Tibial nerve (tissue), 4 donors: ENCODE results near the gene GPATCH2. TPM values are rescaled to one million over a fixed set of nuclear protein-coding genes. Genes with fewer than 3 reads are reported as not detected.

Experiments used
- DNase-seq, 2 donors: peaks; one replicate each; pipeline ENCODE4 v3.0.0-alpha.2; 2019; ENCODE audit warnings: low spot score in 2 of 2
- H3K27ac ChIP-seq, 4 donors: fragments of 200-600 bp; sonication (generic) in 3 of 4; one replicate each; pipeline ENCODE4 v1.5.1; 2017 to 2019; ENCODE audit warnings: mild to moderate bottlenecking in 1 of 4
- H3K27me3 ChIP-seq, 2 donors: fragments of 200-600 bp; sonication (generic) in 1 of 2; one replicate each; pipeline versions ENCODE4 v1.5.1 to v1.6.0; 2017 to 2019
- H3K36me3 ChIP-seq, 3 donors: fragments of 200-600 bp; sonication (generic); one replicate each; pipeline ENCODE4 v1.5.1; 2018 to 2019
- H3K4me1 ChIP-seq, 4 donors: fragments of 200-600 bp; sonication (generic) in 3 of 4; one replicate each; pipeline ENCODE4 v1.5.1; 2017 to 2019
- H3K4me3 ChIP-seq, 4 donors: fragments of 200-600 bp; sonication (generic) in 3 of 4; one replicate each; pipeline ENCODE4 v1.5.1; 2017 to 2019; ENCODE audit warnings: mild to moderate bottlenecking in 1 of 4, moderate library complexity in 1 of 4
- H3K9me3 ChIP-seq, 4 donors: fragments of 200-600 bp; sonication (generic) in 3 of 4; one replicate each; pipeline ENCODE4 v1.5.1; 2017 to 2019
- EP300 ChIP-seq, 2 donors: sonication (generic); formaldehyde crosslinking; IDR thresholded peaks; one replicate each; pipeline ENCODE4 v1.6.1; 2017; ENCODE audit warnings: antibody characterized with exemption in 2 of 2, mild to moderate bottlenecking in 1 of 2
- POLR2A ChIP-seq, 2 donors: fragments of 450-650 bp; IDR thresholded peaks; one replicate each; pipeline ENCODE4 v1.6.1; 2017; ENCODE audit warnings: antibody characterized with exemption in 2 of 2, mild to moderate bottlenecking in 2 of 2, moderate library complexity in 2 of 2
- WGBS, 2 donors: methylation state at CpG; one replicate each; pipeline ENCODE4 v1.1.5; 2018; 5-methylcytosine and 5-hydroxymethylcytosine counted together
- total RNA-seq, 4 donors: library from RNA; depleted of rRNA; stranded (reverse); fragments of >200 nt; gene quantifications; one replicate each; pipeline ENCODE4 v1.1.0, GENCODE V29; 2016
- TF ChIP-seq, protein P1 (sequence below), 5 experiments: fragments of 200-600 bp in 3 of 5; fragments of 450-650 bp in 2 of 5; sonication (generic) in 3 of 5; IDR thresholded peaks; one replicate each; pipeline ENCODE4 v1.5.1; 2016 to 2019; ENCODE audit warnings: antibody characterized with exemption in 5 of 5, mild to moderate bottlenecking in 3 of 5, moderate library complexity in 2 of 5

Gene GPATCH2
- total RNA-seq, 4 donors from 2014 or later = 12.5 to 21.0 (median 18.9) TPM

DNA sequence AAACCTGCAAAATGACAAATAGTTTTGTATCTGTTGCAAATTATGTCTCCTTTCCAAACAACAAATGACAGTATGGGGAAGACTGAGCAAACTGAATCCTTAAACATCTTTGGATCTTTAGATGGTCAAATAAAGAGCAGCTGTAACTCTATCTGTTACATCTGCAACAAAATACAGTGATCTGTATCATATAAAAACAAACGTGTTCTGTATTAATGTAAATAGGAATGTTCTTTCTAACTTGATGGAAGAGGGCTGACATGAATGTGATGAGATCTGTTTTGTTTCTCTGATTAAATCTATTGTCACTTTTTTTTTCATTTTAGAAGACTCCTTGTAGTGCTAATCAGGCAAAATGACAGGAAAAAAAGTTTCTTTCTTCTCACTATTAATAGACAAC lies 159.5 kb downstream of the GPATCH2 start:
- H3K27me3 ChIP-seq = no peaks in the 10 kb centered on the region
- TF ChIP-seq POLR2A (IDR thresholded peaks at IDR 0.05) = no peak
- TF ChIP-seq, protein P1, sequence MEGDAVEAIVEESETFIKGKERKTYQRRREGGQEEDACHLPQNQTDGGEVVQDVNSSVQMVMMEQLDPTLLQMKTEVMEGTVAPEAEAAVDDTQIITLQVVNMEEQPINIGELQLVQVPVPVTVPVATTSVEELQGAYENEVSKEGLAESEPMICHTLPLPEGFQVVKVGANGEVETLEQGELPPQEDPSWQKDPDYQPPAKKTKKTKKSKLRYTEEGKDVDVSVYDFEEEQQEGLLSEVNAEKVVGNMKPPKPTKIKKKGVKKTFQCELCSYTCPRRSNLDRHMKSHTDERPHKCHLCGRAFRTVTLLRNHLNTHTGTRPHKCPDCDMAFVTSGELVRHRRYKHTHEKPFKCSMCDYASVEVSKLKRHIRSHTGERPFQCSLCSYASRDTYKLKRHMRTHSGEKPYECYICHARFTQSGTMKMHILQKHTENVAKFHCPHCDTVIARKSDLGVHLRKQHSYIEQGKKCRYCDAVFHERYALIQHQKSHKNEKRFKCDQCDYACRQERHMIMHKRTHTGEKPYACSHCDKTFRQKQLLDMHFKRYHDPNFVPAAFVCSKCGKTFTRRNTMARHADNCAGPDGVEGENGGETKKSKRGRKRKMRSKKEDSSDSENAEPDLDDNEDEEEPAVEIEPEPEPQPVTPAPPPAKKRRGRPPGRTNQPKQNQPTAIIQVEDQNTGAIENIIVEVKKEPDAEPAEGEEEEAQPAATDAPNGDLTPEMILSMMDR (IDR thresholded peaks at IDR 0.05) = no peak
- TF ChIP-seq EP300 (IDR thresholded peaks at IDR 0.05) = no peak
- H3K9me3 ChIP-seq = peaks cover 0 to 3% (median 0%) of the 10 kb centered on the region in 4 donors
- DNase-seq = no peak
- no peak overlapping the region for H3K4me3 ChIP-seq
- no peak overlapping the region for H3K27ac ChIP-seq
- H3K4me1 ChIP-seq = no peaks in the 10 kb centered on the region
- H3K36me3 ChIP-seq = peaks cover 0 to 9% (median 0%) of the 10 kb centered on the region in 3 donors
- WGBS, 2 donors = 19 to 56% methylated on average over 1 of the region's 1 CpG

DNA sequence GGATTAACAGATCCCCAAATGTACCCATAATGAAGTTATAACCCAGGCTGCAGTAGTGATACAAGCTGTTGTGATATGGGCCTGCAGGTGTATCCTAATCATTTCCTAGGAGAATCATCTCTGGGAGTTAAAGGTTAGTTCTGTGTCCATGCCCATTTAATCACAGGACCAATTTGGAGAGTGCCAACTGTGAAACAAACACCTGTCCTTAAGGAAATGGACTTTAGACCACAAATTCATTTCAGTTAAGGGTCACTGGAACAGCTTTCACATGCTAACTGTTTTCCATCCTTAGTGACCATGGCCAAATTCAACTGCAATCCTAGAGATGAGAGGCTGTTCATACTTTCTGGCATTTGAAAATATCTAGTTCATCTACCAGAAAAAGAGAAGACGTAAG lies 160.9 kb downstream of the GPATCH2 start:
- TF ChIP-seq EP300 (IDR thresholded peaks at IDR 0.05) (no peak), POLR2A (IDR thresholded peaks at IDR 0.05) (no peak)
- TF ChIP-seq, protein P1 (IDR thresholded peaks at IDR 0.05) = no peak
- Histone ChIP-seq H3K4me3 (no peak overlapping the region), H3K36me3 (peaks cover 0 to 22% (median 0%) of the 10 kb centered on the region in 3 donors), H3K27me3 (no peaks in the 10 kb centered on the region), H3K9me3 (peaks cover 0 to 15% (median 4%) of the 10 kb centered on the region in 4 donors), H3K27ac (no peak overlapping the region), H3K4me1 (no peaks in the 10 kb centered on the region)
- DNase-seq = no peak
- 41 to 58% methylated on average over 1 of the region's 1 CpG for WGBS, 2 donors

DNA sequence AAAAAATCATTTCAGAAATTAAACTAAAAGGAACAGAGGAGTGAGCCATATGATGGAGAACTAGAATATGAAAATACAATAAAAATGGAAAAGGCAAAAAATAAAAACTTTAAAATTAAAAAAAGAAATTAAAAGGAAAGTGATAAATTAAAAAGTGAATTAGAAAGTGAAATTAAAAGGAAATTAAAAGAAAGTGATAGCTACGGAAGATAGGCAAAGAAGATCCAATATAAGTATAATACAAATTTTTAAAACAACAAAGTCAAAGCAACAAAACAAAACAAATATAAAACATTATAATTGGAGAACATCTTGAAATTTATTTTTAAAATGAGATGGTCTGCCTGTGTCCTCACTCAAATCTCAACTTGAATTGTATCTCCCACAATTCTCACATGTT lies 165.8 kb downstream of the GPATCH2 start:
- 95 to 98% methylated on average over 1 of the region's 1 CpG for WGBS, 2 donors
- no peaks in the 10 kb centered on the region for H3K4me1 ChIP-seq
- no peak for DNase-seq
- H3K27me3 ChIP-seq = no peaks in the 10 kb centered on the region
- H3K27ac ChIP-seq = no peak overlapping the region
- H3K4me3 ChIP-seq = no peak overlapping the region
- H3K9me3 ChIP-seq = peaks cover 0 to 15% (median 5%) of the 10 kb centered on the region in 4 donors
- TF ChIP-seq, protein P1 (IDR thresholded peaks at IDR 0.05) = no peak
- no peak for TF ChIP-seq POLR2A (IDR thresholded peaks at IDR 0.05)
- TF ChIP-seq EP300 (IDR thresholded peaks at IDR 0.05) = no peak
- H3K36me3 ChIP-seq = peaks cover 0 to 29% (median 0%) of the 10 kb centered on the region in 3 donors

DNA sequence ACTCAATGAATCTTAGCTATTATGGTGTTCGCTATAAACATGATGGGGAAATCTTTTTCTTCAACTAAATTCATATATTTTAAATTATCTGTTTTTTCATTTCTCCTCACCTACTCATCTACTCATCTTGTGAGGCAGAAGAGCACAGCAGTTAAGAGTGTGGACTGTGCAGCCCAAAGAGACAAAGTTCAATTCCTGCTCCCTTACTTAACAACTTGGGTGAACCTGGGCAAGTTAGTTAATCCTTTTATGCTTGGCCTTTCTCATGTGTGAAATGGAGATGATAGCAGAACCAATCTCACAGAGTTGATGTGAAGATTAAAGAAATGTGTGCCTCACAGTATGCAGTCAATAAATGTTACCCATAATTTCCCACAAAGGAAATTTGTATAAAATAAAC lies 168.2 kb downstream of the GPATCH2 start:
- Histone ChIP-seq H3K27ac (no peak overlapping the region), H3K9me3 (peaks cover 0 to 15% (median 5%) of the 10 kb centered on the region in 4 donors), H3K36me3 (peaks cover 0 to 34% (median 0%) of the 10 kb centered on the region in 3 donors), H3K4me3 (no peak overlapping the region), H3K27me3 (no peaks in the 10 kb centered on the region), H3K4me1 (no peaks in the 10 kb centered on the region)
- no peak for DNase-seq
- TF ChIP-seq EP300 (IDR thresholded peaks at IDR 0.05) (no peak), POLR2A (IDR thresholded peaks at IDR 0.05) (no peak)
- TF ChIP-seq, protein P1 (IDR thresholded peaks at IDR 0.05) = no peak
- 97 to 100% methylated on average over 1 of the region's 1 CpG for WGBS, 2 donors

DNA sequence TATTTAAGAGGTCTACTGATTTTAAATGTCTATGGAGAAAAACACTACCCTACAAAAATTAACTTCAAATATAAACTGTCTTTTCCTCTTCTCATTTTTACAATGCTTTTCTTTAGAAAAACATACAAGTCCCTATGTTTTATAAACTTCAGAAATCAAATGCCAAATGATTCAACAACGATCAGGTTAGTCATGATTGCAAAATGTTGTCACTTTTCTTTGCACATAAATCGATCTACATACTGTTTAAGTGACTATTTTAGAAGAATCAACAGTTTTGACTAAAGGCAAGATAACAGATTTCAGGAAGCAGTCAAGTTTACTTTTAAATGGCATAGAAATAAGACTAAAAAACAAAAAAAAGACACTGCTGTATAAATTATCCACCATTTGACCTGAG lies 168.7 kb downstream of the GPATCH2 start:
- Histone ChIP-seq H3K36me3 (peaks cover 0 to 37% (median 0%) of the 10 kb centered on the region in 3 donors), H3K27me3 (no peaks in the 10 kb centered on the region), H3K4me3 (no peak overlapping the region), H3K9me3 (peaks cover 0 to 15% (median 5%) of the 10 kb centered on the region in 4 donors), H3K4me1 (no peaks in the 10 kb centered on the region), H3K27ac (no peak overlapping the region)
- DNase-seq = no peak
- WGBS, 2 donors = 89 to 91% methylated on average over 2 of the region's 2 CpGs
- TF ChIP-seq, protein P1 (IDR thresholded peaks at IDR 0.05) = no peak
- TF ChIP-seq EP300 (IDR thresholded peaks at IDR 0.05) = no peak
- no peak for TF ChIP-seq POLR2A (IDR thresholded peaks at IDR 0.05)
